Fibroblast of the conjunctiva (primary cell): ENCODE data around the gene ETAA1.

Source experiments
- DNase-seq: peaks from one replicate; pipeline ENCODE4 v3.0.0-alpha.2; 2010; ENCODE audit warnings: low read depth

The ETAA1 gene

GRCh38 chr2:67397143-67397986, at the start of gene ETAA1:
Gene ETAA1, plus strand, starts transcription at chr2:67397333. Its CDS starts 116 bp downstream, at chr2:67397449.
- DNase-seq = peak; percentile 80

DNA sequence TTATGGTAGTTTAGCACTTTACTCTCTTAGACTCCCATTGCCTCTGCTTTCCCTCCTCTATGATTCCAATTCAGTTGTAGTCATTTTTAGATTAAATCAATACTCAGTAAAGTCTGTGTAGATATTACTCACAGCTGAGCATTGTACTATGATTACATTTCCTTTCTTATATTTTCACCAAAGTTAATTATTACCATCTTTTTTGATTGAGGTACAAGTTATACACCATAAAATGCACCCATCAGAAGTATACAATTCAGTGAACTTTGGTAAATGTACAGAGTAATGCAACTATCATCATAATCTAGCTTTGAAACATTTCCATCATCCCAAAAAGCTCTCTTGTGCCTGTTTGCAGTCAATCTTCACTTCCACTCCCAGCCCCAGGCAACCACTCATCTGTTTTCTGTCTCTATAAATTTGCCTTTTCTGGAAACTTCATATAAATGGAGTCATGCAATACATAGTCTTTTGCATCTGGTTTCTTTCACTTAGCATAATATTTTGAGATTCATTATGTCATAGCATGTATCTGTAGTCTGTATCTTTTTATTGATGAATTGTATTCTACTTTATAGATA, 30.2 kb upstream of the ETAA1 start:
- no peak for DNase-seq

DNA sequence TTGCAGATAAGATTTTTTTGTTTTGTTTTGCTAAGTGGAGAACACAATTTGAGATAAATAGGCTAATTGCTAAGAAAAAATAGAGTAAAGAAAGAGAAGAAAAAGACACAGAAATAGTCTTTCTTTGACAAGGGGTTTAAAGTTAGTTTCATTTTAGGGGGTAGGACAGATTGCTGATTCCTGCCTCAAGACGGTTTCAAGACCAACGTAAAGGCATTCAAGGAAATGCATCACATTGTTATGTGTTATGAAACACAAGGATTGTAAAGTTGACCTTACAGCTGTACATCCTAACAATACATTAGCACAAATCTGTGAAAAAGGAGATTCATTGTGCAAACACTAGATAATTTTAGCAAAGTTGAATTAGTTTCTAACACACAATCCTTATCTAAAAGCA, 22.7 kb upstream of the ETAA1 start:
- DNase-seq = no peak

GRCh38 chr2:67374949-67375348, 22.2 kb upstream of the ETAA1 start:
- no peak for DNase-seq

DNA sequence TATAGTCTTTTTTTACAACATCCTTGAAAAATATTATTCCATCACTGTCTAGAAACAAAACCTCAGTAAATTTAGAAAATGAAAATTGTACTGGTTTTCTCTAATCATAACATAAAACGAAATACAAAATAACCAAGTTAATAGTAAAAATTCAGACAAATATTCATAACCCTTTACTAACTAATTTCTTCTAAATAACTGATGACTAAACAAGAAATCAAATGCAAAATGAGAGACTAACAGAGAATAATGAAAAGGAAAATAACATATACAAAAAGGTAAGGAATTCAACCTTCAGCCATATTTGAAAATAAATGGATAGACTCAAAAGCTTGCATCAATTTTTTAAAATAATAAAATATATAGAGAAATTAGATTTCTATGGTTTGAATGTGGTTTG, 18.6 kb upstream of the ETAA1 start:
- DNase-seq = no peak

GRCh38 chr2:67379048-67379447, 18.1 kb upstream of the ETAA1 start:
- no peak for DNase-seq

GRCh38 chr2:67384123-67384822, 12.9 kb upstream of the ETAA1 start:
- no peak for DNase-seq

DNA sequence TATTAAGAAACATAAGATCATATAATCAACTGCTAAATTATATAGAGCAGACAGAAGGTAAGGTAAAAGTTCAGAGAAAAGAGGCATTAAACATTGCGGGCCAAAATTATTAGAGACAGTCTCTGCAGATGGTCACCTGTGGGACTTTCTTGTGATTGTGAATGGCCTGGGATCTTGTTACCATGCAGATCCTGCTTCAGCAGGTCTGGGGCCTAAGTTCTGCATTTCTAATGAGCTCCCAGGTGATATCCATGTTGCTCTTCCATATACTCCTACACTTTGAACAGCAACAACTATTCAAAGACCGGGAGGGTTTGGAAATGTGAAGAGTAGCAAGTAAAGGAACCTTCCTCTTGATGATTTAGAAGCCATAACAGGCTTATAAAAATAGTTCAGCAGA, 8.5 kb upstream of the ETAA1 start:
- DNase-seq = no peak

DNA sequence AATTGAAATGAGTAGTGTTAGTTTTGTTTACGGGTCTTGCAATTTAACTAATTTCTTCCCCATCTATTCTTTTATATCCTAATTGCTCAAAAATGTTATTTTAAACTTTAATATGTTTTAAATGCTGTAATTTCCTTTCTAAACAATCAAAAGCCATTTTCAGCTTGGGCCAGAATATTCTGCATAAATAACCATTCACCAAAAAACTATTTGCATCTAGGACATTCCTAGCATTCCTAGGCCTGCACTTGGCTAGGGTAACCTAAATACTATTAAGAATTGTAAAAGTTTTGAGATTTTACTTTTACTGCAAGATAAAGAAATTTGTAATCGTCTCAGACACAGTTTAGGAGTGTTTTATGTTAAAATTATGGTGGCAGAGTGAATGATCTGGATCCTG, 7.8 kb upstream of the ETAA1 start:
- peak; percentile 29 for DNase-seq

DNA sequence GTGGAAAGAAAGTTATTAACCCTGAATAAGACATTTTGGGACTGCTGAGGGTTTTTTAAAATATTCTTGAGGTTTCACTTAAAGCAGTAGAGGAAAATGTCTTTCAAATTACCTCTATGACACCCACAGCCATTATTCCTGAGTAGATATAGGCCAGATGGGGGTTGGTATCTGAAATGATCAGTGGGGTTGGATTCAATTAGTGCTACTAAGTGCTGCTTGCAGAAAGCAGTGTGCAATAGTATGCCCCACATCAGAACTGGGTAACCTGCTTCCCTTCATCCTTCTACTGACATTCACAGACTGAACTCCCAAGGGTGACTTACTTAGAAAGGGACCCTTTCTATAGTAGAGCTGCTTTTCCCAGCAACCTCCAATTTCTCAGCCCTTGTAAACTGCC, 7.3 kb upstream of the ETAA1 start:
- DNase-seq = no peak

DNA sequence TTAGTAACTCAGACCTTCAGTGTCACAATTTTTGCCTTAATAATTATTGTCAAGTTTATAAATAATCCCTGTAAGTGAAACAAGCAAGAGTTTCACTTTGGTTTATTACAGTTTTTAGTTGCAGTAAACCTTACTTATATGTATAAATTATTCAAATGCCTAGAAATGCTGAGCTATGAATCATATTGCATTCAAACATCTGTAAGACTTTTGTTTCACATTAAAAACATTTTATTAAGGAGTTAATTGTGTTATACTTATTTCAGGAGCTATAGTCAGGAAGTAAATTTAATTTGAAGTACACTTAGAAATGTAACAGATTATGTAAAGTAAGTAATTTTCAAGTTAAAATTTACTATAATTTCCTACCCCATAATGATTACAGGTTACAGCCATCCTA, 3.9 kb upstream of the ETAA1 start:
- DNase-seq = no peak

GRCh38 chr2:67394734-67395133, 2.4 kb upstream of the ETAA1 start:
- DNase-seq = peak; percentile 16

- DNase-seq = no peak
These were observed 2.0 kb downstream of the ETAA1 start for GRCh38 chr2:67399144-67399543.

DNA sequence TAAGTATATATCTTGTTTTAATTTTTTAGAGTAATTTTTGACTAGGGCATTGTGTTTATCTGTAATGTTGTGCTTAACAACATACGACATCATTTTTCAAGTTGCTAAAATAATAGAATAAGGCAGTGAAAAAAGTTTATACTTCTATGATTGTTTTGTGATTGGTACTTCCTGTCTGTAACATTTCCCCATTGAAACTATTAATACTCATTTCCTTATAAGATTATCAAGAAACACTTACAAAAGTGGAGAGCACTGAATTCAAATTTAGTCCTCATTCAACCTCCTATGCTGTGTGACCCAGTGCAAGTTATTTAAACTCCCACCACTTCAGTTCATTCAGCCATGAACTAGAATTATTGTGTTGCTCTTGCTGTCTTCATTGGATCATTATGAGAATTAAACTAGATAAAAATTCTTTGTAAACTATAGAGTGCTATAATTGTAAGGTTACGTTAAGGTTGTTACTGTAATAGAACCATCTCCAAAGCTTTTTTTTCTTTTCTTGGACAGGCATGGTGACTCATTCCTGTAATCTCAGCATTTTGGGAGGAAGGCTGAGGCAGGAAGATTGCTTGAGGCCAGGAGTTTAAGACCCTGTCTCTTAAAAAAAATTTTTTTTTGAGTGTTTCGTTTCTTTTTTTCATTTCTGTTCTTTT, 2.8 kb downstream of the ETAA1 start:
- DNase-seq = no peak

DNA sequence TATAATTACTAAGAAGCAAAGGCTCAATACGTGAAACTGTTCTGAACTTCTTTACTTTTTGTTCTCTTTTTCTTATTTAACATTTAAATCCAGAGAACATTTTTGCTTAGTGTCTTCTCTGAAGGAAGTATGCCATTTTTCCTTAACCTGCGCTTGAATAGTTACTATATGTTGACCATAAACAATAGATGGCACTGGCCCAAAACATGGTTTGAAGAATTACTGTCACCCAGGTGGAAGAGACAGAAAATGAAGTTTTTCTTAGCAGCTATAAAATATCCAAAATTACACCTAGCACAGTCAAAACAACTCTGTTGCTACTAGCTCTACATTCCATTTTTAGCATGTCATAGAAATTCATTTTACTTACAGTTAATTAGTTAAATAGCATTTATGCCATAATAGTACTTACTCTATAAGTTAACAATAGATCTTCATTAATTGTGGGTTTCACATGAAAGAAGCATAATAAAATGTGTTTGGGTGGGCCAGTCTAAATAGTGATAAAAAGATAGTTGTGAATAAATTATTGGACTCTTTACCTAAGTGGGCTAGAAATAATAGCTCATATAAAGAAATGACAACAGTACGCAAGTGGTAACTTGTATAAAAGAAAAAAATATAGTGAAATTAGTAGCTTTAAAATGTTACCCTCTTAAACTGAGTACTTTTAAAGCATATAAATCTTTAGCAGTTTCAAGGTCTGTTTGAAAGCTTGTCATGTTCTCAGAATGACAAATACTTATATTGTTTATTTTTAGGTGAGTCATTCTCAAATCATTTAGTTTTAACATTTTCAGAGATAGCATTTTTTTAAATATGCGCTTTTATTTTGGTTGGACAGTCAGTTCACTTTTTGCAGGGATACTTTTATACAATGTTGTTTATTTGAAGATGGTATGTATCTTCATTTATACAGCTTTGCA, 3.7 kb downstream of the ETAA1 start:
- no peak for DNase-seq

- no peak for DNase-seq
These were observed 11.2 kb downstream of the ETAA1 start for GRCh38 chr2:67408346-67408745.

GRCh38 chr2:67412424-67412823, 15.3 kb downstream of the ETAA1 start:
- DNase-seq = no peak

GRCh38 chr2:67414867-67415266, 17.7 kb downstream of the ETAA1 start:
- DNase-seq = no peak

- no peak for DNase-seq
These were observed 19.0 kb downstream of the ETAA1 start for GRCh38 chr2:67416136-67416535.

DNA sequence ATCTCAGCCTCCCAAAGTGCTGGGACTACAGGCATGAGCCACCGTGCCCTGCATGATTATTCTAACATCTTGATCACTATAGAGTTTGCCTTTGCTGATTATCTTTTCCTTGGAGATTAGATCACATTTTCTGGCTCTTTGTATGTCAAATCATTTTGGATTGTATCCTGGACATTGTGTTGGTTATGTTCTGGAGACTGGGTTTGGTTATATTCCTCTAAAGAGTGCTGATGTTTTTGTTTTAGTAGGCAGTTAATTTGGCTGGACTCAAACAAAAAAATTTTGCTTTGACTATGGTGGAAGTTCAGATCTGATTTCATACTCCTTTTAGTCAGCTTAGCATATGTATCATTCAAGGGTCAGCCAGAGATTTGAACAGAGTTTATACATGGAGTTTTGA, 26.4 kb downstream of the ETAA1 start:
- no peak for DNase-seq

GRCh38 chr2:67436221-67436620, 39.1 kb downstream of the ETAA1 start:
- no peak for DNase-seq

DNA sequence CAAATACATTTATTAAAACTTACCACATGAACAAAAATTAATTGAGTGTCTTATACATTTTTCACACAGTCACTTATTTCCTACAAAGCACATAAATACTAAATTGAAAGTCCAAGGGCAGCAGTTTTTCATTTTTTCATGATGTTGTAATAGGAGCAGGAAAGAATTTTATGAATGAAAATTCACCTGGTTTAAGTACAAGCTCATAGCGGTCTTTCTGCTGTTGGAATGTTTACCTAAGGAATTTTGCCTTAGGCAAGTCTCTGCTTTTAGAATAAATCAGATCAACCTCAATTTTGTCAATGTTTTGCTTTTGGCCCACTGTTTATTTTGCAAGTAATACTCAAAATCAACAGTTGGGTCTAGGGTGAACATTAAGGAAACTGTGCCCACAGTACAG, 40.0 kb downstream of the ETAA1 start:
- no peak for DNase-seq
